ENCODE results near the gene XPC. TPM values are rescaled to one million over a fixed set of nuclear protein-coding genes. Genes with fewer than 3 reads are reported as not detected.

The XPC gene
- total RNA-seq, 3 donors from 2014 or later: 22.4 to 30.6 (median 26.9) TPM

DNA sequence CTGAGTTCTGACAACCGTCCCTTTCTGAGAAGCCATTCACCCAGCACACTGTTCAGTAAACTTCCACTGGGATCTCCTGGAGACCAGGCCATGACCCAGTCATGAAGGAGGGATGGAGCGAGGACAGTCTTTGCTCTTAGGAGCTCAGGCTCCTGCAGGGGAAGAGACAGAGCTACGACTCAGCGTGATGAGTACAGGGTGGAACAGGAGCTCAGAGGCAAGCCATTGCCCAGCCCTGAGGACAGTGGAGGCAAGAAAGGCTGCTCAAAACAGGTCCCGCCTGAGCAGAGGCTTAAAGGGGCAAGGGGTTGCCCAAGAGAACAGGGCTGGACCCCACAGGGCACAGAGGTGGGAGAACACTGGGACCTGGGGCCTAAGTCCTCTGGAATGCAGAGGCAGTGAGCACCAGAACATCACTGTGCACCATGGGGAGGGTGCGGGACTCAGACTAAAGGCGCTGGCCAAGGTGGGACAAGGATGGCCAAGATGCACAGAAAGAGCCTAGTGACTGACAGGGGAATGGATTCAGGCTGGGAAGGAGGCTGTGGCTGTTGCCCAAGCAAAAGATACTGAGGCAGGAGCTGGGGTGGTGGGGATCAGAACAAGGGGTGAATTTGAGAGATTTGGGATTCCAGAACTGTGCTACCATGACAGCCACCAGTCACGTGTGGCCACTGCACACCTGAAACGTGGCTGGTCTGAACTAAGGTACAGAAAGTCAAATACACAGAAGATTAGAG is 27.7 kb downstream of the XPC start:
- no peak for DNase-seq
- Histone ChIP-seq H3K9me3 (no peaks in the 10 kb centered on the region), H3K4me1 (ENCODE audit: low read depth) (no peaks in the 10 kb centered on the region), H3K36me3 (ENCODE audit: low read depth) (no peaks in the 10 kb centered on the region), H3K4me3 (no peak overlapping the region)
- intact Hi-C loops (cut with DNase I, micrococcal nuclease): no loop called here
- no peak for TF ChIP-seq CTCF (IDR thresholded peaks at IDR 0.05)
- ATAC-seq: no peak

GRCh38 chr3:14150078-14150477 is 28.3 kb downstream of the XPC start:
- H3K36me3 ChIP-seq (ENCODE audit: low read depth): no peaks in the 10 kb centered on the region
- no peak overlapping the region for H3K4me3 ChIP-seq
- H3K9me3 ChIP-seq: no peaks in the 10 kb centered on the region
- DNase-seq (no peak), ATAC-seq (no peak)
- TF ChIP-seq CTCF (IDR thresholded peaks at IDR 0.05): no peak
- intact Hi-C loops (cut with DNase I, micrococcal nuclease): no loop called here
- H3K4me1 ChIP-seq (ENCODE audit: low read depth): peaks cover 3% of the 10 kb centered on the region

- no peak for ATAC-seq
- peaks cover 11% of the 10 kb centered on the region for H3K4me1 ChIP-seq (ENCODE audit: low read depth)
- no peaks in the 10 kb centered on the region for H3K36me3 ChIP-seq (ENCODE audit: low read depth)
Observed at GRCh38 chr3:14148041-14148985, 30.1 kb downstream of the XPC start.

DNA sequence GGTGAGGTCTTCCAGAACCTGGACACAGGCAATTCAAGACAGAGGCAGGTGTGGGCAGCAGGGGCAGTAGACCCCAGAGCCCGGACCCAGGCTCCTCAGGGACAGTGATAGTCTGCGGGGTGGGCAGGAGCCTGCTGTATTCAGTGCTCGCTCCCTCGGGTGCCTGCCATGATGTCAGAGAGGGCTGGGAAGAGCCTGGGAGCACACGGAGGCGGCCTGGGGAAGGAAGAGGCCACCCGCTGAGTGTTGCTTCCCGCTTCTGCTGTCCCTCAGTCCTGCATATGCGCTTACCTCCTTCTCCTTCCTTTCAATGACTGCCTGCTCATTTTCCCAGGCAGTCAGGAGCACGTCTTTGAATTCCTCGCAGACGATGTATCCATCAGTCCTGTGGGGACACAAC is 30.8 kb downstream of the XPC start:
- intact Hi-C loops (cut with DNase I, micrococcal nuclease): no loop called here
- no peak for DNase-seq
- peaks cover 11% of the 10 kb centered on the region for H3K4me1 ChIP-seq (ENCODE audit: low read depth)
- ATAC-seq: no peak
- no peaks in the 10 kb centered on the region for H3K9me3 ChIP-seq
- H3K36me3 ChIP-seq (ENCODE audit: low read depth): no peaks in the 10 kb centered on the region
- no peak overlapping the region for H3K4me3 ChIP-seq
- TF ChIP-seq CTCF (IDR thresholded peaks at IDR 0.05): no peak

More at GRCh38 chr3:14148041-14148985, 30.1 kb downstream of the XPC start:
- Histone ChIP-seq H3K4me3 (no peak overlapping the region), H3K9me3 (no peaks in the 10 kb centered on the region)
- intact Hi-C loops (cut with DNase I, micrococcal nuclease): no loop called here
- TF ChIP-seq CTCF (IDR thresholded peaks at IDR 0.05): no peak
- DNase-seq: no peak

- peaks cover 11% of the 10 kb centered on the region for H3K4me1 ChIP-seq (ENCODE audit: low read depth)
- intact Hi-C loops (cut with DNase I, micrococcal nuclease): no loop called here
- no peaks in the 10 kb centered on the region for H3K9me3 ChIP-seq
- no peak overlapping the region for H3K4me3 ChIP-seq
- TF ChIP-seq CTCF (IDR thresholded peaks at IDR 0.05): no peak
- no peak for ATAC-seq
- H3K36me3 ChIP-seq (ENCODE audit: low read depth): no peaks in the 10 kb centered on the region
- DNase-seq: no peak
Observed at GRCh38 chr3:14147066-14147435, 31.4 kb downstream of the XPC start.

All from mucosa of descending colon (tissue), 3 donors.